Activated B cell treated with CpG ODN at 0.5 μM for 24 hours (primary cell): ENCODE measurements around the gene ZBTB17. TPM values are rescaled to one million over a fixed set of nuclear protein-coding genes. Genes with fewer than 3 reads are reported as not detected.
"Not testable (repeated sequence)": the region's sequence is repeated elsewhere in the genome, so short reads cannot be mapped to it uniquely, and the experiment has no call there.

Experiments
- ATAC-seq: fragments of 200-7000 bp; cut with Tn5 transposase; one replicate; pipeline ENCODE4 v1.10.0; 2021; ENCODE audit warnings: low read depth, mild to moderate bottlenecking, moderate library complexity
- CTCF ChIA-PET: fragments of 350-600 bp; sonication (Branson Sonifier 250); formaldehyde crosslinking; loops from one replicate; lab custom pipeline; 2021; ENCODE audit warnings: antibody characterized with exemption; lab: Charles Lee
- POLR2A ChIA-PET: fragments of 350-600 bp; sonication (Branson Sonifier 250); formaldehyde crosslinking; loops from one replicate; lab custom pipeline; 2021; ENCODE audit warnings: antibody characterized with exemption; lab: Charles Lee
- DNase-seq: peaks from one replicate; pipeline ENCODE4 v3.0.0; 2022
- H3K27ac Mint-ChIP-seq: one replicate; pipeline ENCODE4 v1.8.0; 2020; ENCODE audit warnings: mixed read lengths
- H3K27me3 Mint-ChIP-seq: one replicate; pipeline ENCODE4 v1.8.0; 2021; ENCODE audit warnings: mixed read lengths
- H3K36me3 Mint-ChIP-seq: one replicate; pipeline ENCODE4 v1.8.0; 2021; ENCODE audit warnings: low read depth, mixed read lengths
- H3K4me1 Mint-ChIP-seq: one replicate; pipeline ENCODE4 v1.8.0; 2021; ENCODE audit warnings: mixed read lengths
- H3K4me3 Mint-ChIP-seq: one replicate; pipeline ENCODE4 v1.8.0; 2020; ENCODE audit warnings: mild to moderate bottlenecking, mixed read lengths
- H3K9me3 Mint-ChIP-seq: one replicate; pipeline ENCODE4 v1.8.0; 2020; ENCODE audit warnings: mixed read lengths
- CTCF ChIP-seq: fragments of 200-600 bp; IDR thresholded peaks from one replicate; pipeline ENCODE4 v1.8.0; 2022; ENCODE audit warnings: antibody characterized with exemption, mild to moderate bottlenecking
- intact Hi-C: fragments of 100-400 bp; cut with micrococcal nuclease; formaldehyde crosslinking; loops from one replicate; pipeline ENCODE4 v1.15.1; 2024
- total RNA-seq: library from RNA; stranded (reverse); gene quantifications from 2 replicates; pipeline ENCODE4 v1.2.3, GENCODE V29; 2022

Gene ZBTB17
- 109 and 121 TPM in 2 replicates for total RNA-seq

GRCh38 chr1:15975805-15976680 is at the start of gene ZBTB17:
Gene ZBTB17, minus strand, starts transcription at chr1:15976101. Its CDS starts 27,606 bp downstream, at chr1:15948495.
- intact Hi-C loops = loop anchor here (1.0 to 5.0 kb wide), 5 partner anchors 10 to 129 kb away; partner anchors contain the start of gene SPEN
- Mint-ChIP-seq H3K27ac (peak within 1 kb of the TSS; percentile 96), H3K4me1 (peaks cover 43% of the 10 kb centered on the region), H3K9me3 (no peaks in the 10 kb centered on the region), H3K4me3 (peak within 1 kb of the TSS; percentile 93), H3K36me3 (peaks cover 24% of the 10 kb centered on the region), H3K27me3 (no peaks in the 10 kb centered on the region)
- POLR2A ChIA-PET = interaction anchor here (0.5 to 4.7 kb wide), 24 partner anchors 10 to 451 kb away, joined by 3 to 282 read pairs (median 5); partner anchors contain the start of genes SPEN, SRARP and SZRD1
- ATAC-seq (peak; percentile 76), DNase-seq (peak; percentile 95)
- CTCF ChIA-PET = interaction anchor here (0.6 to 3.2 kb wide), 7 partner anchors 12 to 184 kb away, joined by 3 to 22 read pairs (median 7); no protein-coding TSS in a partner anchor
- no peak for TF ChIP-seq CTCF

GRCh38 chr1:16023050-16023653 is 47.3 kb upstream of the ZBTB17 start:
- peaks cover 6% of the 10 kb centered on the region for H3K4me1 Mint-ChIP-seq
- H3K4me3 Mint-ChIP-seq = no peak overlapping the region
- POLR2A ChIA-PET = interaction anchor here (0.6 kb wide), 1 partner anchor 25 kb away, joined by 3 read pairs; no protein-coding TSS in a partner anchor
- CTCF ChIA-PET = no interaction called here
- H3K27ac Mint-ChIP-seq = no peak overlapping the region
- DNase-seq (no peak), ATAC-seq (no peak)
- intact Hi-C loops = no loop called here
- no peaks in the 10 kb centered on the region for H3K9me3 Mint-ChIP-seq
- peaks cover 11% of the 10 kb centered on the region for H3K27me3 Mint-ChIP-seq
- no peaks in the 10 kb centered on the region for H3K36me3 Mint-ChIP-seq
- TF ChIP-seq CTCF = no peak

- Mint-ChIP-seq H3K4me3 (no peak overlapping the region), H3K27me3 (peaks cover 7% of the 10 kb centered on the region)
- POLR2A ChIA-PET = no interaction called here
Measured at GRCh38 chr1:16022393-16022792, 46.5 kb upstream of the ZBTB17 start.

GRCh38 chr1:16021681-16022080 is 45.8 kb upstream of the ZBTB17 start, which contains the start of gene CLCNKA:
Gene CLCNKA, plus strand, starts transcription at chr1:16022036. Its CDS starts 584 bp downstream, at chr1:16022620.
- Mint-ChIP-seq H3K4me1 (no peaks in the 10 kb centered on the region), H3K36me3 (no peaks in the 10 kb centered on the region), H3K4me3 (no peak within 1 kb of the TSS), H3K27ac (no peak within 1 kb of the TSS), H3K27me3 (peaks cover 7% of the 10 kb centered on the region), H3K9me3 (no peaks in the 10 kb centered on the region)
- intact Hi-C loops = loop anchor here (1.0 kb wide), 1 partner anchor 22 kb away; the partner anchor contains the start of gene CLCNKB
- ATAC-seq (no peak), DNase-seq (no peak)
- TF ChIP-seq CTCF = no peak
- CTCF ChIA-PET = no interaction called here
- POLR2A ChIA-PET = no interaction called here

More at GRCh38 chr1:16022393-16022792, 46.5 kb upstream of the ZBTB17 start:
- H3K27ac Mint-ChIP-seq = no peak overlapping the region
- DNase-seq = no peak
- no peak for TF ChIP-seq CTCF
- peaks cover 3% of the 10 kb centered on the region for H3K4me1 Mint-ChIP-seq
- intact Hi-C loops = no loop called here
- H3K9me3 Mint-ChIP-seq = no peaks in the 10 kb centered on the region
- no peaks in the 10 kb centered on the region for H3K36me3 Mint-ChIP-seq
- CTCF ChIA-PET = no interaction called here
- ATAC-seq = no peak

GRCh38 chr1:16020878-16021277 is 45.0 kb upstream of the ZBTB17 start:
- H3K36me3 Mint-ChIP-seq, H3K4me3 Mint-ChIP-seq, H3K27me3 Mint-ChIP-seq, ATAC-seq, POLR2A ChIA-PET, DNase-seq, H3K9me3 Mint-ChIP-seq, H3K27ac Mint-ChIP-seq, CTCF ChIA-PET, H3K4me1 Mint-ChIP-seq: not testable (repeated sequence)
- intact Hi-C loops = loop anchor here (1.0 kb wide), 1 partner anchor 22 kb away; the partner anchor contains the start of gene CLCNKB
